SK-N-SH (cell line): ENCODE measurements around the gene MINDY3.

ENCODE experiments used
- CTCF ChIP-seq: fragments of 200-600 bp; sonication (generic); IDR thresholded peaks from 2 replicates; pipeline ENCODE4 v1.6.1; 2017; ENCODE audit warnings: antibody characterized with exemption, mild to moderate bottlenecking, moderate library complexity
- EP300 ChIP-seq, 2 experiments: IDR thresholded peaks; 2 replicates each; pipeline versions ENCODE4 v1.4.0 to v1.6.1; 2012; ENCODE audit warnings: borderline replicate concordance in 1 of 2, low read depth in 1 of 2, low read length in 1 of 2
- MAX ChIP-seq: IDR thresholded peaks from 2 replicates; pipeline ENCODE4 v1.4.0; 2012; ENCODE audit warnings: low read depth
- MXI1 ChIP-seq: IDR thresholded peaks from 2 replicates; pipeline ENCODE4 v1.6.1; 2012; ENCODE audit warnings: mild to moderate bottlenecking, low read depth, low read length, improper control_type of control experiment
- USF1 ChIP-seq: IDR thresholded peaks from 2 replicates; pipeline ENCODE4 v1.4.0; 2012; ENCODE audit warnings: low read depth, borderline replicate concordance
- USF2 ChIP-seq: fragments of 150-350 bp; IDR thresholded peaks from 2 replicates; pipeline ENCODE4 v1.6.1; 2017; ENCODE audit warnings: antibody characterized with exemption, low read length, low read depth, borderline replicate concordance

GRCh38 chr10:15824498-15824897 is 35.8 kb downstream of the MINDY3 start:
- TF ChIP-seq USF2: no peak
- no peak for TF ChIP-seq MAX
- no peak for TF ChIP-seq USF1
- peak; percentile 63 for TF ChIP-seq CTCF
- no peak for TF ChIP-seq MXI1
- no peak for TF ChIP-seq EP300 (IDR thresholded peaks at IDR 0.05; ENCODE audit: borderline replicate concordance in 1 of 2, low read depth in 1 of 2, low read length in 1 of 2)
